ENCODE data around the gene HHIPL1.

HHIPL1 gene

DNA sequence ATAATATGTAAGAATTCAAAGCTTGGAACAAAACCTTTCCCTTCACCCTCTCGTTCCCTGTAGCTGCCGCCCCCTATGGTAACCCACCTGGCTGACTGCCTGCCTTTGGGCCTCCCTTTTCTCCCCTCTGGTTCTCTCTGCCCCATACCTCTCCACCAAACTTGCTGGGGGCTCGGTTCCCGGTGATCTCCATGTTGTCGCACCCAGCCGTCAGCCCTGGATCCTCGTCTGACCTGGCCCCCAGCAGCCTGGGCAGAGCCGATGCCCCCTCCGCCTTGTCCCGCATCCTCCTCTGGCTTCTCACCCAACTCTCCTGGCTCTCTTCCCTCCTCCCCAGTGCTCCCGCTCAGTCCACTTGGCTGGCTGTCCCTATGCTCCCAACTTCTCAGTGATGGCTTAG, 43.7 kb downstream of the HHIPL1 start:
- Histone ChIP-seq H3K9me3 (ENCODE audit: insufficient read depth, low read length) (no peaks in the 10 kb centered on the region), H3K27ac (ENCODE audit: low read depth, low read length) (no peak overlapping the region), H3K9me2 (replicated peaks; ENCODE audit: insufficient read depth, low read length) (no peaks in the 10 kb centered on the region)

DNA sequence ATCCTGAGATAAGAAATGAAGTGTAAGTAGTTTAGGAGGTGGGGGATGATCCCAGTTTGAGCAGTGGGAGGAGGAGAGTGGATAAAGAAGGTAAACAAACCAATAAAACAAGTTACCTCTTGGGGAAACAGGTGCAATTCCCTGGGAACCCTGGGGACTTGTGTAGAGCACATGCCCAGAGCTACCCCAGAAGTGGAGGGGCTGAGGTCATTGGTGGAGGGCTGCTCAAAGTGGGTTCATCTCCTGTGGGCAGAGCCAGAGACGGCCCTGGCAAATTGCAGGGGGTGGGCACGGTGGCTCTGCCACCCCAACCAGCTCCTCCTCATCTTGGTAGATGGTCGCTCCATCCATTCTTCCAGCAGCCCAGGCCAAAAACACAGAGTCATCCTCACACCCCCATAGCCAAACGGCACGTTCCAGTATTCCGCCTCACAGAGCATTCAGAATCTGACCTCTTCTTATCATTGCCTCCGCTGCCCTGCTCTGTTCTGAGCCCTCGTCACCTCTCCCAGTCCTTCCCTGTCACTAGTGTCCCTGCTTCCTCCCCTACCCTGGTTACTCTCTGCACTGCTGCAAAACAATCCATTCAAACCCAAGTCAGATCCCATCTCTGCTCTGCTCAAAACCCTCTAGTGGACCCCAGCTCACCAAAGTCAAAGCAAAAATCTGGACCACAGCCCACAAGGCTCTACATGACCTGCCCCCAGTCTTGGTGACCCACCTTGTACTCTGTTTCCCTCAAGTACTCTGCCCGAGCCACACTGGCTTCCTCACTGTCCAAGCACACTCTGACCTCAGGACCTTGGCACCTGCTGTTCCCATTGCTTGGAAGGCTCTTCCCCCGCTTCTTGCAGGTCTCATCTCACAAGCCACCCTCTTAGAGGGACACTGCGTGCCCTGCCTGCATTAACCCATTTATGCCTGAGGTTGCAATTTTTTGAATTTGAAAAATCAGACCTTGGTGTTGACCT, 44.6 kb downstream of the HHIPL1 start:
- H3K4me2 ChIP-seq (ENCODE audit: low read depth, low read length, poor library complexity, severe bottlenecking): no peak overlapping the region
- H3K4me3 ChIP-seq (ENCODE audit: insufficient read depth, low read length, poor library complexity, severe bottlenecking): no peak overlapping the region
- H3K9me3 ChIP-seq (ENCODE audit: insufficient read depth, low read length): no peaks in the 10 kb centered on the region
- no peak overlapping the region for H2AFZ ChIP-seq (ENCODE audit: low read depth, low read length, severe bottlenecking)
- H4K20me1 ChIP-seq (ENCODE audit: low read depth, low read length): no peaks in the 10 kb centered on the region
- H3F3A ChIP-seq (ENCODE audit: insufficient read depth): no peaks in the 10 kb centered on the region
- H3K79me2 ChIP-seq (ENCODE audit: insufficient read depth, low read length): no peaks in the 10 kb centered on the region
- H3K9me2 ChIP-seq (replicated peaks; ENCODE audit: insufficient read depth, low read length): no peaks in the 10 kb centered on the region
- no peak overlapping the region for H3K9ac ChIP-seq (ENCODE audit: low read length)
- no peaks in the 10 kb centered on the region for H3K36me3 ChIP-seq (ENCODE audit: low read length)
- H3K27ac ChIP-seq (ENCODE audit: low read depth, low read length): no peak overlapping the region
- TF ChIP-seq EZH2phosphoT487 (conservative IDR thresholded peaks at IDR 0.05; ENCODE audit: low read length): no peak
- TF ChIP-seq, protein P1, sequence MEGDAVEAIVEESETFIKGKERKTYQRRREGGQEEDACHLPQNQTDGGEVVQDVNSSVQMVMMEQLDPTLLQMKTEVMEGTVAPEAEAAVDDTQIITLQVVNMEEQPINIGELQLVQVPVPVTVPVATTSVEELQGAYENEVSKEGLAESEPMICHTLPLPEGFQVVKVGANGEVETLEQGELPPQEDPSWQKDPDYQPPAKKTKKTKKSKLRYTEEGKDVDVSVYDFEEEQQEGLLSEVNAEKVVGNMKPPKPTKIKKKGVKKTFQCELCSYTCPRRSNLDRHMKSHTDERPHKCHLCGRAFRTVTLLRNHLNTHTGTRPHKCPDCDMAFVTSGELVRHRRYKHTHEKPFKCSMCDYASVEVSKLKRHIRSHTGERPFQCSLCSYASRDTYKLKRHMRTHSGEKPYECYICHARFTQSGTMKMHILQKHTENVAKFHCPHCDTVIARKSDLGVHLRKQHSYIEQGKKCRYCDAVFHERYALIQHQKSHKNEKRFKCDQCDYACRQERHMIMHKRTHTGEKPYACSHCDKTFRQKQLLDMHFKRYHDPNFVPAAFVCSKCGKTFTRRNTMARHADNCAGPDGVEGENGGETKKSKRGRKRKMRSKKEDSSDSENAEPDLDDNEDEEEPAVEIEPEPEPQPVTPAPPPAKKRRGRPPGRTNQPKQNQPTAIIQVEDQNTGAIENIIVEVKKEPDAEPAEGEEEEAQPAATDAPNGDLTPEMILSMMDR (IDR thresholded peaks at IDR 0.05; ENCODE audit: insufficient read depth, low read length, poor library complexity, severe bottlenecking): no peak
- no peaks in the 10 kb centered on the region for H3K27me3 ChIP-seq (ENCODE audit: low read length)

More for the DNA sequence above, 43.7 kb downstream of the HHIPL1 start:
- Histone ChIP-seq H3F3A (ENCODE audit: insufficient read depth) (no peaks in the 10 kb centered on the region), H3K9ac (ENCODE audit: low read length) (no peak overlapping the region), H3K4me3 (ENCODE audit: insufficient read depth, low read length, poor library complexity, severe bottlenecking) (no peak overlapping the region), H3K27me3 (ENCODE audit: low read length) (no peaks in the 10 kb centered on the region), H3K36me3 (ENCODE audit: low read length) (no peaks in the 10 kb centered on the region), H2AFZ (ENCODE audit: low read depth, low read length, severe bottlenecking) (no peak overlapping the region), H3K4me2 (ENCODE audit: low read depth, low read length, poor library complexity, severe bottlenecking) (no peak overlapping the region), H4K20me1 (ENCODE audit: low read depth, low read length) (no peaks in the 10 kb centered on the region), H3K79me2 (ENCODE audit: insufficient read depth, low read length) (no peaks in the 10 kb centered on the region)
- TF ChIP-seq EZH2phosphoT487 (conservative IDR thresholded peaks at IDR 0.05; ENCODE audit: low read length): no peak
- TF ChIP-seq, protein P1 (IDR thresholded peaks at IDR 0.05; ENCODE audit: insufficient read depth, low read length, poor library complexity, severe bottlenecking): no peak

DNA sequence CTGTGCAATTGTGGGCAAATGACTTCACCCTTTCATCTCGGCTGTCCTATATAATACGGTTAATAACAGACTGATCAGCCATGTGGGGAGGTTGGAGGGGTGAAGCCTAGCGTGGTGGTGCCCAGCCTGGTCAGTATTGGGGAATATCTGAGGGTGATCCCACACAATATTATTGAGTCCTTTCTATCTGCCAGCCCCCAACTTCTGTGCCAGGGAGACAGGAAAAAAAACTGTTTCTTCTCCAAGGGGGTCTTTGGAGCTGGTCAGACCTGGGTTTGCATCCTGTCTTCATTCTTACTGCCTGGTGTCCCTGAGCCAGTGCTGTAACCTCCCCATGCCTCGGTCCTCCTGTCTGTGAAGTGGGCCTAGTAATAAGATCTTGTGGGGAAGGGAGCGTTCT, 45.7 kb downstream of the HHIPL1 start:
- H3F3A ChIP-seq (ENCODE audit: insufficient read depth): no peaks in the 10 kb centered on the region
- no peak overlapping the region for H3K4me2 ChIP-seq (ENCODE audit: low read depth, low read length, poor library complexity, severe bottlenecking)
- no peak overlapping the region for H3K9ac ChIP-seq (ENCODE audit: low read length)
- no peaks in the 10 kb centered on the region for H3K9me3 ChIP-seq (ENCODE audit: insufficient read depth, low read length)
- H3K27me3 ChIP-seq (ENCODE audit: low read length): no peaks in the 10 kb centered on the region
- H3K36me3 ChIP-seq (ENCODE audit: low read length): no peaks in the 10 kb centered on the region
- H2AFZ ChIP-seq (ENCODE audit: low read depth, low read length, severe bottlenecking): no peak overlapping the region
- H4K20me1 ChIP-seq (ENCODE audit: low read depth, low read length): no peaks in the 10 kb centered on the region
- H3K79me2 ChIP-seq (ENCODE audit: insufficient read depth, low read length): no peaks in the 10 kb centered on the region
- TF ChIP-seq, protein P1 (IDR thresholded peaks at IDR 0.05; ENCODE audit: insufficient read depth, low read length, poor library complexity, severe bottlenecking): no peak
- no peak for TF ChIP-seq EZH2phosphoT487 (conservative IDR thresholded peaks at IDR 0.05; ENCODE audit: low read length)
- H3K9me2 ChIP-seq (replicated peaks; ENCODE audit: insufficient read depth, low read length): no peaks in the 10 kb centered on the region
- H3K27ac ChIP-seq (ENCODE audit: low read depth, low read length): no peak overlapping the region
- H3K4me3 ChIP-seq (ENCODE audit: insufficient read depth, low read length, poor library complexity, severe bottlenecking): no peak overlapping the region
